ENCODE results near the gene CDSN.

The CDSN gene

DNA sequence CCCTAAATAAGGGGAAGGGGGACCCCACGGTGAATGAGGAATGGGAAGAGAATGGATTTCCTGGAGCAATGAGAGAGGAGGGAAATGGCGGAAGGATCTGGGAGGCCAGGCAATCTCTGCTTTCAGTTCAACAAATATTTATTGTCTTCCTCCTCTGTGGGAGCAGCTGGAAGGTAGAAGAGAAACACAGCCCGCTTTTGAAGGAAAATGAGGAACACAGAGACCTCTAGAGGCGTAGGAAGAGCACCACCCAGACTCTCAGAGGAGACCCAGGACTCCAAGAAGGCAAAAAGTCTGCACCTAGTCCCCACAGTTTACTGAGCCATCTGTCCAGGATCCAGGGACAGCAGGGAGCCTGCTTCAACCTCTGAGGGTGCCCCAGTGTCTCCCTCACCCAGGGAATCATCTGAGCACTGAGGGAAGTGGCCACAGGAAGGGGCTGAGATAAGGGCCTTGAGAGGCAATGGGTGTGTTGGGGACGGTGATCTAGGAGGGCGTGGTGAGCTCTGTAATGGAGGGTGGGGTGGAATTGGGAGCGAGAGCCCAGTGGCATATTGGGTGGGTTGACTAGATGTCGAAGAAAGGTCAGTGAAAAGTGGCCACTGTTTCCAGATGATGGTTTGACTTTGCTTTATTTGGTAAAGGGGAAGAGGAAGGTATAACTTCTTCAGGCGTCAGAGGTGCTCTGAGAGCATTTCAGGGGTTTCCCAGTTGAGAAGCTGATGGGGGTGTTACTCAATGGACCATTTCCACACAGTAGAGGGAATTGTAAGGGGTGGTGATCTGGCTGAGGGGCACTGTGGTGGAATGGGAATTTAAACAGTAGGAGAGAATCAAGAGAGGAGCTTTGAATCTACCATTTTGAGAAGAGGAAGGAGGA lies 5.0 kb downstream of the CDSN start:
- DNase-seq: no peak

DNA sequence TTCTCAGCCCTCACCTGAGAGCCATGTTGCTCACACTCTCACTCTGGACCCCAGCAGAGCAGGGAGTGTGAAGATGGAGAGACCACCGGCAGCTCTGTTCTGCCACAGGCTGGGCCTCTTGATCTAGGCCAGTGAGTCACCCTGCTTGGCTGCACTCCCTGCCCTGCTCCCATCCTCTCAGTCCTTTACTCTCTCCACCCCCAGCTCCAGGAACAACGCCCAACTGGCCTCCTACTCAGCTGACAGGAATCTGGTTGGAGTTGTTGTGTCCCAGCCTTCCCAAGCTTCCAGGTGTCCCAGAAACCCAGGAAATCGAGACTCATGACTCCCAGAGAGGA lies 5.7 kb downstream of the CDSN start, which contains the start of gene PSORS1C1:
Gene PSORS1C1, plus strand, starts transcription at position 260 of the 338 bp plus-strand sequence. CDS start 14,833 bp downstream, outside the sequence.
- no peak for DNase-seq

DNA sequence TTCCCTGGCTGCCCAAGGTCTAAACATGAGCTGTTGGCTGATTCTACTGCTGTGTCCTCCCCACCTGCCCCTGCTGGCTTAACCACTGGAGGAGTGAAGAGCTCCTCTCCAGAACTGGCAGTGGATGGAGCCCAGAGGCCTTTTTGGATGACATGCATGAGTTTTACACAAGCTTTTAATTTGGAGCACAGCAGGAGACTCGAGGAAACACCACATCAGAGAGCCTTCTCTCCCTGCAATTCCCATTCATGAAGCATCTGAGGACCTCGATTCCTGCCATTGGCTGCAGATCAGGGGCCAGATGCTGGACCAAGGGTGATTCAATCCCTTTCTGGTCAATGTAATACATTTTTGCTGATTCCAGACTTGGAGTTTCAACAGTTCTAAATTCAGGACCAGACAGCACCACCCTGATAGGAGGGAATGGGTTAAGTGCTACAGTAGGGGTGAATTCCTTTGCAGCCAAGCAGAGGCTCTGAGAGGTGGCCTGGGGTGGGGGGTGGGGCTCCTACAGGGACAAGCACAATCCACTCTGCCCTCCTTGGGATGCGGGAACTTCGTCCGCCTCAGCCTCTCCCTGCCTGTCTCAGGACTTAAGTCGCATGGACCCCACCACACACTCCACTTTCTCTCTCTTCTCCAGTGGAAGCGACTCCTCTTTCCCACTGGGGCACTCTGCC lies 6.2 kb downstream of the CDSN start:
- DNase-seq: no peak

DNA sequence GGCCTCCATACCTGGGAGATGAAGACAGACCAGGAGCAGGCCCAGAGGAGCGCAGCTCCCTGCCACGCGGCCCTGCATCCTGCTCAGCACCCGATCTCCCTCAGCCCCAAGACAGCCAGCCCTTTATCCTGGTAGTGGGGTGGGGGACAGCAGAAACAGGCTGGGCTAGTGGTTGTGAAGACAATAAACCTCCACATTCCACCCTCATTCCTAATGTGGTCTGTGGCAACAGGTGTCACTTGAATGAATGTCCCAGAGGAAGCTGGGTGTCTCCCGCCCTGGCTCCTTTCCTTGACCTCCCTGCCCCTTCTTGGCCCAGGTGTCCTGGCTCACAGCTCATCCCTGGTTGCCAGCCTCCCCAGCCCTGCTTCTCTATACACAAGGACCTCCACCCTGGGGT lies 7.8 kb downstream of the CDSN start, which contains the start of gene C6orf15:
Gene C6orf15, minus strand, starts transcription at position 98 of the 400 bp plus-strand sequence. Its CDS starts 20 bp downstream, at position 78.
- DNase-seq: no peak

DNA sequence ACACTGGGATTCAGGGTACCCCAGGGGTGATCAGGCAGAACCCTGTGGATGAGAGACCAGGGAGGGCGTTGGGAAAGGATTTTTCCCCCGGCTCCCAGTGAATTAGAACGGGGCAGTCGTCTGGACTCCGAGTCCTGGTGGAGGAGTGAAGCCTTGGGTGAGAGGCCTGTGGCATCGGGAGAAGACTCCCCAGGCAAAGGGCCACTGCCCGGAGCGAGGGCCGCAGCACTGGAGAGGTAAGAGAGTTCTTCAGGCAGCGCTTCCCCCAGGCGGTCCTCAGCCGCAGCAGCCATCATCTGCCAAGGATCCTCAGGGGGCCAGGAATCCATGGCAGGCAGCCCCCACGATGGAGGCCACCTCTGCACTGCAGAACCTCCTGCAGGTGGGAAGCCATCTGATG lies 8.5 kb downstream of the CDSN start:
- no peak for DNase-seq

DNA sequence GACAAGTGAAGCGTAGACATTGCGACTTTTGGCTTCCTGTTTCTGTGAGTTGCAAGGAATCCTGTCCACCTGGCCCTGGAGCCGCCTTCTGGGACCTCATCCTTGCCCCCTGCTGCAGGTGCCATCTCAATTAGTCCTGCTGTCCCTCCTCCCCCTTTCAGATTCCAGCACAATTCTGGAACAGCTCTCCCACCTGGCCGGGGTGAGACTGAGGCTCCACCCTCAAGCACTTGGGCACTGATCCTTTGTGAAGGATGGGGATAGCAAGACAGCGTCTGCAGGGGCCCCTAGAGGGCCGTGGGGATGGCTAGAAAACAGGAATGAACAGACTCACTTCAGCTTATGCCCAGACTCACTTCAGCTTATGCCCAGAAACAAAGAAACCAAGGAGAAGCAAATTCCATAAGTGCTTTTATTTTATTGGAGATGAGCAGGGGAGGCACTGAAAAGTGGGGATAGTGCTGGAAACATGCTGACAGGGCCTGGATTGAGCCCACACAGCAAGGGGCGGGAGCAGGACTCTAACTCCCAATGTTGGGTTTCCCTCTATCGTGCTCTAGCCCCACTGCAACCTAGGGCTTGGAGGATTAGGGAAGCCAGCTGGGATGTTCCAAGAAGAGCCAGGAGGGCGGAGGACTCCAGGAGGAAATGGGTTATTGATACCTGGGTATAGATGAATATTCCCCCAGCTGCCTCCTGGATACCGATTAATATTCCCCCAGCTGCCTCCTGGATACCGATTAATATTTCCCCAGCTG lies 9.2 kb downstream of the CDSN start:
- peak; percentile 29 for DNase-seq

DNA sequence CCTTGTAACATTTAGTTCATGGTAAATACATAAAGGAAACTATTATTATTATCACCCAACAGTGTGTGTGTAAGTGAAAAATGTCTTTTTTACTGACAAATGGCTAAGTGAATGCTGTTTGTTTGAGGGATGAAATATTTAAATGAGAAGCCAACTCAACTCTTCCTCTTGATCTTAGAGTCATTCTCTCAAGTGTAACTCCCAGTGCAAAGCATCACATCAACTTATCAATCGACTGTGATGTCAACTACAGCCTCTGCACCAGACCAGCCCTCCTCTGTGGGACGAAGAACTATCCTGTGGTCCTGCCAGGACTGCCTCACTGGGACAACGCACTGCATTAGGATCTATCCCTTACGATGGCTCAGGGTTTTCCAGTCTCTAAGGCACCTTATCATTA lies 13.2 kb downstream of the CDSN start:
- DNase-seq: no peak

DNA sequence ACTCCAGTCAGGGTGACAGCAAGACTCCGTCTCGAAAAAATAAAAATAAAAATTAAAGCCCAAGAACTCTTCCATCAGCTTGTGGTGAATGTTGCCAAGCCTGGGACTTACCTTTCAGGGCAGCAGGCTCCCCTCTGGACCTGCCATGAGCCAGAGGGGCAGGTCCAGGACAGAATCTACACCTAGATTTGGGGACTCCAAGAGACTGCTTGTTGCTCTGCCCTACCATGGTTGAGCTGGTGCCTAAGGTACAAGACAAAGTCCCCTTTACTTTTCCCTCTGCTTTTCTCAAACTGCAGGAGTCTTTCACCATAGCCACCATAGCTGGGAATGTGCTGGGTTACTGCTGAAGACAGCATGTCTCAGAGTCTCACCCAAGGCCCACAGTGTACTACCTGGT lies 17.1 kb downstream of the CDSN start:
- DNase-seq: no peak

DNA sequence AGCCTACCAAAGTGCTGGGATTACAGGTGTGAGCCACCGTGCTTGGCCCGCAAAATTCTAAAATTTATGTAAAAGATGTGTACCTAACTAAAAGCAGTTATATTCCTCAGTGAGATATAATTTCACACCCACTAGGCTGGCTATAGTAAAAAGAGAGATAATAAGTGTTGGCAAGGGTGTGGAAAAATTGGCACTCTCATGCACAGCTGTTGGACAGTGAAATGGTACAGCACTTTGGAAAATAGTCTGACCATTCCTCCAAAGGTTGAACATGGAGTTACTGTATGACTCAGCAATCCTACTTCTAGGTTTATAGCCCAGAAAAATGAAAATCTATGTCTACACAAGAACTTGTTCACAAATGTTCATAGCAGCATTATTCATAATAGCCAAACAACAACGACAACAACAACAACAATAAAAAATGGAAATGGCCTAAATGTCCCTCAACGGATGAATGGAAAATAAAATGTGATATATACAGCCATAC lies 21.8 kb downstream of the CDSN start:
- no peak for DNase-seq

DNA sequence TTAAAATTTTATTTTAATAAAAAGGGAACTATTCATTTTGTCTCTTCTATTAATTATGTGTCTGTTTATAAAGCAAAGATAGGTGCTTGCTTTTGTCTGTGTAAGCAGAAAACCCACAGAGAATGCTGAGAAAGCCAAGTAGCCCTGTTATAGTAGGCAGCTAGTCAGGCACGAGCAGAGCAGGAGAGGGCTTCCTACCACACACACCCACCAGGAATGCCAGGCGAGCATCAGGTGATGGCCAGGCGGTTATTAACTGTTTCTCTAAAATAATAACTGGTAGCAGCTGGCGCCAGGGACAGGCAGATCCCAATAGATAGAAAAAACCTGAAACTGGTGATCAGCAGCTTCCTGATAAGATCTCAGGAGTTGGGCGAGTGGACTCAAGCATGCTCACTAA lies 23.6 kb downstream of the CDSN start:
- no peak for DNase-seq

DNA sequence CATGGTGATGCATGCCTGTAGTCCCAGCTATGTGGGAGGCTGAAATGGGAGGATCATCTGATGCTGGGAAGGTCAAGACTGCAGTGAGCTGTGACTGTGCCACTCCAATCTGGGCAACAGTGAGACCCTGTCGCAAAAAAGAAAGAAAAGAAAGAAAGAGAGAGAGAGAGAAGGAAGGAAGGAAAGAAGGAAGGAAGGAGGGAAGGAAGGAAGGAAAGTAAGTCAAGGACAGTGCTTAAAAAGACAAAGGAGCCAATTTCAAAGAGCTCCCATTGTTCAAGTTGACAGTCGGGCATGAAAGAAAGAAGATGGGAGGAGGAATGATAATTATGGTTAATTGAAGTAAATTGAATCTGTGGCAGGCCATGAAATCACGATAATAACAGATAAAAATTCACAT lies 24.0 kb downstream of the CDSN start:
- DNase-seq: no peak

DNA sequence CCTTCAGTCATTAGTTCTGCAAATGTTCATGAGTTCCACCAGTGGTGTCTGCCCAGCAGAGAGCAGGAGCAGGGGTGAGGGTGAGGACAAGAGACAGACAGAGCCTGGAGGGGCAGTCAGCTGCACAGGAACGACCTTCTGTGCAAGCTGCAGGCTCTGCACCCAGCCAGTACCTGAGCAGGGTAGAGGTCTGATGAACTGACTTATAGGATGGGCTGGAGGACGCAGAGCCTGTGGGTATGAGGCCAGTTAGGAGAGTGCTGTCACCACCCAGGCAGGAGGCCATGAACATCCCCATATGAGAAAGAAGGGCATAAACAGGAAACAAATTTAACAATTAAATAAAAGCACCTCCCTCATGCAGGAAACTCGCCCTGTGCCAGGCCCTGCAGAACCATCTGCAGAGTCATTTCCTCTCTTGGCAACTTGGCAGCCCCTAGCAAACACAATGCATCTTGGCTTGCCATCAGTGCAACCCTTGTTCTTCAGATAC lies 25.8 kb downstream of the CDSN start:
- no peak for DNase-seq

DNA sequence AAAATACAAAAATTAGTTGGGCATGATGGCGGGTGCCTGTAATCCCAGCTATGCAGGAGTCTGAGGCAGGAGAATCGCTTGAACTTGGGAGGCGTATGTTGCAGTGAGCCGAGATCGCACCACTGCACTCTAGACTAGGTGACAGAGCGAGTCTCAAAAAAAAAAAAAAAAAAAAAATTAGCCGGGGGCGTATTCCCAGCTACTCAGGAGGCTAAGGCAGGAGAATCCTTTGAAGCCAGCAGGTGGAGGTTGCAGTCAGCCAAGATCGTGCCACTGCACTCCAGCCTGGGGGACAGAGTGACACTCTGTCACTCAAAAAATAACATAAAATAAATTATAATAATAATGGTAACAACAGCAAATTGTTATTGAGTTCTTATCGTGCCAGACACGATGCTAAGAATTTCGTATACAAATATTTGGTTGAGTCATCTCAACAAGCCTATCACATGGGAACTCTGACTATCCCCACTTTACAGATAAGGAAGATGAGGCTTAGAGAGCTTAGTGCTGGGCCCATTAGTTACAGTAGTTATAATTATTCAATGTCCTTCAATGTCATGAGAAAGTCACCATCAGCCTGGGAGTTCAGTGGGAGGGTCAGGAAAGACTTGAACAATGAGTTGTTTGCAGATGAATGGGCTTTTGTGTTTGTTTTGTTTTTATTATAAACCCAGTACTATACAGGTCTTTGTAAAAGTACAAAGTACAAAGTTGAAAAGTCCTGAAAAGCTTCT lies 27.3 kb downstream of the CDSN start:
- DNase-seq: no peak

DNA sequence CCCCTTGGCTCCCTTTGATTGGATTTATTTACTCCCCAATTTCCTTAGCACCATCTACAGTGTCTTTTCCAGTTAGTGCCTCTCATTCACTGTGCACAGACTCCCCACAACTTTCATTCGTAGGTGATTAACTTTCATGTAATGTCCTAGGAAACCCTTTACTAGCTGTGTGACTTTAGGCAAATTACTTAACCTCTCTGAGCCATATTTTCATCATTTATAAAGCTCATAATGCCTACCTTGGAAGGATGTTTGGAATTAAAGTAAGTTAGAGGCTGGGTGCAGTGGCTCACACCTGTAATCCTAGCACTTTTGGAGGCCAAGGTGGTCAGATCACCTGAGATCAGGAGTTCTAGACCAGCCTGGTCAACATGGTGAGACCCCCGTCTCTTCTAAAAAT lies 28.0 kb downstream of the CDSN start:
- no peak for DNase-seq

DNA sequence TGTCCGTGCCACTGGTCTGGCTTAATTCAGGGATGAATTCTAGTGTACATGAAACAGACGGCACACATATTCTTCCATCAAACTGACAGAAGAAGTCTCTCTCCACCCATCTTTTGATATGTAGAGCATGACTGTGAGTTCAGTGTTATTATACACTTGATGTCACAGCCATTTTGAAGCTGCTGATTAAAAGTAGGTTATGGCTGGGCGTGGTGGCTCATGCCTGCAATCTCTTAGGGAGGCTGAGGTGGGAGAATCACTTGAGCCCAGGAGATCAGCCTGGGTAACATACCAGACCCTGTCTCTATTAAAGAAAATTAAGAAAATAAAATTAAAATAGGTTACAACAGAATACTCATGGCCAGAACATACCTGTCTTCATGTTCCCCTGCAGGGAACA lies 28.6 kb downstream of the CDSN start:
- no peak for DNase-seq

DNA sequence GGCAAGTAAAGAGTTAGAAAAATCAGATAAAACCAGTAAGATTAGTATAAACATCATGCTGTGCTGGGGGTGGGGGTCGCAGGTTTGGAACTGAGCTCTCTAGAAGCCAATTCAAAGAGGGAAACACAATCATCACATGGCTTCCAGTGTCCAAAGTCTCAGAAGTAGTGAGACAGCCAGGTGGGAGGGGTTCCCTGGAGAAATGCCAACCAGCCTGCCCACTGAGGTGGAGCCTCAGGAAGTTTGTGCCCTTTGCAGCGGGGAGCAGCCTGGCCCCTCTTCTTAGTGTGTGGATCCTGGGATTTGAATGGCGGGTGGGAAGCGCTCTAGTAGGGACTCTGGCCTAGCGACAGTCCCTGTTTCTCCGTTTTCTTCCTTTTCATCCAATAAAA lies 29.3 kb downstream of the CDSN start:
- no peak for DNase-seq

DNA sequence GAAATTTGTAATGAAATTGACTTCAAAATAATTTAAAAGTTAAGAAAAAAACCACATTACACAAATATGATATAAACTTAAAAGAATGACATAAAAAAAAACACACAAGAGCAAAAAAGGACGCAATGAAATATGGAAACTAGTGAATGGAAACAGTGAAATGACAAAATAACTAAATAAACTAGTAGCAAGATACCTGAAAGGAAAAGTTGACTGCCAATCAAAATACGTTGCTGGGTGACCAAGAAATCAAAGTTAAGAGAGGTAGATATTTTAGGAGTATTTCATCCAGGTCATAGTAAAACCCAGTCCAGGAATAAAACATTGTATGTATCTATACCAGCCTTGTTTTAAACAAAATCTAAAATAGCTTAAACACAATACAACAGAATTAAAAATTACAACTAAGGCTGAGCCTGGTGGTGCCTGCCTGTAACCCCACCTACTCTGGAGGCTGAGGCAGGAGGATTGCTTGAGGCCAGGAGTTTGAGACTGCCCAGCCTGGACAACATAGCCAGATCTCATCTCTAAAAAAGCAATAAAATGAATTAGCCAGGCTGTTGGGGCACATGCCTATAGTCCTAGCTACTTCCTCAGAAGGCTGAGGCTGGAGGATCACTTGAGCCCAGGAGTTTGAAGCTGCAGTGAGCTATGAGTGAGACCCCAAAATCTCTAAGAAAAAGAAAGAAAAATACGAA lies 29.8 kb downstream of the CDSN start:
- no peak for DNase-seq

DNA sequence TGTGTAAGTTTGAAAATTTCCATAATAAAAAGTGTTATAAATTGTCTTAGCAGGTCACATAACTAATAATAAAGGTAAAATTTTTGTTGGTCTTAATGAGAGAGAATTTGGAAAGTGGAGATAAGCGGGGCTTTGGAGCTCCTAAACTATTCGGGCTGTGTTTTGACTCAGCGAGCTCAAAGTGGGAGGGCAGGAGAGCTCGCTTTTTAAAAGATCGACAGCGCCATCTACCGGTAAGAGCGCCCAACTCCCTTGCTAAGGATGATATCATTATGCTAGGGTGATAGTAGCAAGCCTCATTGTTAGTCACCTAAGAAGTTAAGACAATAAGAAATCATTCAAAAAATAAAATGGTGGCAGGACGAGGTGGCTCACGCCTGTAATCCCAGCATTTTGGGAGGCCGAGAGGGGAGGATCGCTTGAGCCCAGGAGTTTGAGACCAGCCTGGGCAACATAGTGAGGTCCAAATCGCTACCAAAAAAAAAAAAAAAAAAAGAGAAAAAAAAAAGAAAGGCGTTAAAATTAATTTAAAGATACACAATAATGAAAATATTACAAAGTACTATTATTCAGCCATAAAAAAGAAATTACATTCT lies 32.7 kb downstream of the CDSN start:
- DNase-seq: peak; percentile 94

DNA sequence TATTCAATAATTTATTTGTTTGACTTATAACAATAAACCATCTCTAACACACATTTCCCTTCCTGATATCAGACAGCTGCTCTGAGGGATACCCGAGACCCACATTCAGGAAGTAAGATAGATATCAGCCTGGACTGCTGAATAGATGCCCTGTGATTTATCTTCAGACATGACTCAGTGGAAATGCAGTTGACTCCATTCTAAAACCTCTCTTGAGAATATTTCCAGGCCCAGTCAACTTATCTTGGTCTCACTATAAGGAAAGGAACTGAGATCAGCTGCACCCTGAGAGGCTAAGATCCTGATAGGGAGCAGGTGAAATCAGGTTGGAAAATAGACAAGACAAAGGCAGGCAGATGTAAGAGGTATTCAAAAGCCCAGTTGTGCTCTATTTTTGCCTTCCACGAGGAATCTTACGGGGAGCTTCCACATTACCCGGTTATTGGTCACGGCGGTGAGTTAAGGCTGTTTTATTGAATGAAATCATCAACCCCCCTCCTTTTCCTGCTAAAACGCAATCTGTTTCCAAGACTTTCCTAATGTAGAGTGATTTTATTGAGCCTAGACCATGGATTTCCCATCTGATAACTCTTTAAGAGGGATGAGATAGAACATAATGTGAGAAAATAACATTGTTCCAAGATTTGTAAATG lies 33.3 kb downstream of the CDSN start:
- no peak for DNase-seq

DNA sequence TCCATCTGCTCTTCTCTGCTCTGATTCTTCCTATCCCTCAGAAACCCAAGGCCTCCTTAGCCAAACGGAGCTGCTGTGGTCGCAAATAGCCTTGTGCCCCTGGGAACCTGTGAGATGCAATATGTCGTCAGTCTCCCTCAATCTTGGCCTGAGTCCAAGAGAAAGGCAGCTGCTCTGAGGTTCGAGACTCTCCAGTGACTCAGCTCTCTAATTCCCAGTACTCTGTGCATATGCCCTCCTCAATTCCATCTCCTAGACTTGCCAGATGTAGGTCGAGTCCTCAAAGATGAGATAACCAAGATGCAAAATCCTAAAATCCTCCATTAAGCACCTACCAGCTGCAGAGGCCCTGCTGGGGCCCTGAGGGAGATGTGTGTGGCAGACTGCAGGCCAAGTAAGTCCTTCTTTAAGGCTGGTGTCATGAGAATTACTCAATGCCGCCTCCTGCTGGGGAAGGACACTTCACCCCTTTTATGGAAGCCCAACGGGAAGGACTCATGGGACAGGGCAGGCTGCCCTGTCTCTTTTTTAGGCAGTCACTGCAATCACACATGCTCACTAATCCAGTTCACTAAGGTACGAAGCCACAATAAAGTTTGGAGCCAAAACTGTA lies 36.4 kb downstream of the CDSN start:
- peak; percentile 70 for DNase-seq

Measured in NCI-H82 (cell line).